ENCODE data around the gene PCDHA1. TPM values are rescaled to one million over a fixed set of nuclear protein-coding genes. Genes with fewer than 3 reads are reported as not detected.

Gene PCDHA1
- polyA plus RNA-seq, 1 donor, result 0.55 TPM

- Histone ChIP-seq H3K27me3 (ENCODE audit: control insufficient read depth, insufficient read depth, low read length) (peaks cover 42% of the 10 kb centered on the region), H3K27ac (ENCODE audit: low read length) (no peak overlapping the region), H3K9me3 (ENCODE audit: control insufficient read depth, low read depth, low read length) (peaks cover 16% of the 10 kb centered on the region), H3K4me1 (ENCODE audit: control insufficient read depth, insufficient read depth, low read length) (no peaks in the 10 kb centered on the region), H3K4me3 (ENCODE audit: low read length) (peak overlapping the region; percentile 23), H3K36me3 (ENCODE audit: control insufficient read depth, insufficient read depth, low read length) (no peaks in the 10 kb centered on the region)
- peak; percentile 10 to 39 for DNase-seq
- WGBS (ENCODE audit: insufficient coverage, low lambda C conversion rate), result 10% methylated on average over 2 of the region's 74 CpGs
Measured at GRCh38 chr5:140926443-140927227, 140.7 kb downstream of the PCDHA1 start.

DNA sequence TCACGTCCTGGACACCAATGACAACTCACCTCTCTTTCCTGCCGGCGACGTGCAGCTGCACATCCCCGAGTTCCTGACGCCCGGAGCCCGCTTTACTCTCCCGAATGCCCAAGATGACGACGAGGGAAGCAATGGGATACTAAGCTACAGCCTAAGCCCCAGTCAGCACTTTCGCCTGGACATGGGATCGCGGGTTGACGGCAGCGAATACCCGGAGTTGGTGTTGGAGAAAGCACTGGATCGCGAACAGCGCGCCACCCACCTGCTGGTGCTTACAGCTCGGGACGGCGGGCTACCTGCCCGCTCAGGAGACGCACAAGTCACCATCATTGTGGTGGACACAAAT is 141.3 kb downstream of the PCDHA1 start:
- peak overlapping the region; percentile 23 for H3K4me3 ChIP-seq (ENCODE audit: low read length)
- peaks cover 42% of the 10 kb centered on the region for H3K27me3 ChIP-seq (ENCODE audit: control insufficient read depth, insufficient read depth, low read length)
- H3K9me3 ChIP-seq (ENCODE audit: control insufficient read depth, low read depth, low read length), result peaks cover 16% of the 10 kb centered on the region
- no peaks in the 10 kb centered on the region for H3K4me1 ChIP-seq (ENCODE audit: control insufficient read depth, insufficient read depth, low read length)
- H3K36me3 ChIP-seq (ENCODE audit: control insufficient read depth, insufficient read depth, low read length), result no peaks in the 10 kb centered on the region
- WGBS (ENCODE audit: insufficient coverage, low lambda C conversion rate), result no CpG with 5 or more reads among the region's 26 CpGs
- DNase-seq, result no peak
- no peak overlapping the region for H3K27ac ChIP-seq (ENCODE audit: low read length)

- H3K27ac ChIP-seq (ENCODE audit: low read length), result no peak overlapping the region
- H3K36me3 ChIP-seq (ENCODE audit: control insufficient read depth, insufficient read depth, low read length), result no peaks in the 10 kb centered on the region
- no peak for DNase-seq
- H3K27me3 ChIP-seq (ENCODE audit: control insufficient read depth, insufficient read depth, low read length), result no peaks in the 10 kb centered on the region
- H3K4me1 ChIP-seq (ENCODE audit: control insufficient read depth, insufficient read depth, low read length), result no peaks in the 10 kb centered on the region
- WGBS (ENCODE audit: insufficient coverage, low lambda C conversion rate), result 85% methylated on average over 4 of the region's 4 CpGs
- H3K4me3 ChIP-seq (ENCODE audit: low read length), result no peak overlapping the region
- no peaks in the 10 kb centered on the region for H3K9me3 ChIP-seq (ENCODE audit: control insufficient read depth, low read depth, low read length)
Measured at GRCh38 chr5:140934964-140935606, 149.1 kb downstream of the PCDHA1 start.

DNA sequence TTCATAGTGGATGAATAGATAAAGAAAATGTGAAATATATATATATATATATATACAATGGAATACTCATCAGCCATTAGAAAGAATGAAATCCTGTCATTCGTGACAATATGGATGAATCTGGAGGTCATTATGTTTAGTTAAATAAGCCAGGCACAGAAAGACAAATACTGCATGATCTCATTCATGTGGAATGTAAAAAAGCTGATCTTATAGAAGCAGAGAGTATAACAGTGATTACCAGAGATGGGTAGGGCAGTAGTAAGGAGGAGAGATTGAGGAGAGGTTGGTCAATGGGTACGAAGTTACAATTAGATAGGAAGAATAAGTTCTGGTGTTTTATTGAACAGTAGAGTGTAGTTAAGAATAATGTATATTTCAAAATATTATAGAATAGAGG is 160.6 kb downstream of the PCDHA1 start:
- DNase-seq, result no peak
- Histone ChIP-seq H3K9me3 (ENCODE audit: control insufficient read depth, low read depth, low read length) (no peaks in the 10 kb centered on the region), H3K4me1 (ENCODE audit: control insufficient read depth, insufficient read depth, low read length) (no peaks in the 10 kb centered on the region), H3K36me3 (ENCODE audit: control insufficient read depth, insufficient read depth, low read length) (no peaks in the 10 kb centered on the region), H3K27me3 (ENCODE audit: control insufficient read depth, insufficient read depth, low read length) (no peaks in the 10 kb centered on the region), H3K27ac (ENCODE audit: low read length) (no peak overlapping the region), H3K4me3 (ENCODE audit: low read length) (no peak overlapping the region)
- 80% methylated on average over 1 of the region's 2 CpGs for WGBS (ENCODE audit: insufficient coverage, low lambda C conversion rate)

DNA sequence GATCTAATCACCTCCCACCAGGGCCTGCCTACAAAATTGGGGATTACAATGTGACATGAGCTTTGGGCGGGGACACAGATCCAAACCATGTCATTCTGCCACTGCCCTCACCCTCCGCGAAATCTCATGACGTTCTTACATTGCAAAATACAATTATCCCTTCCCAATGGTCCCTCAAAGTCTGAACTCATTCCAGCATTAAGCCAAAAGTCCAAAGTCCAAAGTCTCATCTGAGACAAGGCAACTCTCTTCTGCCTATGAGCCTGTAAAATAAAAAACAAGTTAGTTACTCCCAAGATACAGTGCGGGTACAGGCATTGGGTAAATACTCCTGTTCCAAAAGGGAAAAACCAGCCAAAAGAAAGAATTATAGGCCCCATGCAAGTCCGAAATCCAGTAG is 165.7 kb downstream of the PCDHA1 start:
- H3K9me3 ChIP-seq (ENCODE audit: control insufficient read depth, low read depth, low read length), result no peaks in the 10 kb centered on the region
- WGBS (ENCODE audit: insufficient coverage, low lambda C conversion rate), result 80% methylated on average over 1 of the region's 6 CpGs
- no peak overlapping the region for H3K4me3 ChIP-seq (ENCODE audit: low read length)
- H3K4me1 ChIP-seq (ENCODE audit: control insufficient read depth, insufficient read depth, low read length), result no peaks in the 10 kb centered on the region
- no peak overlapping the region for H3K27ac ChIP-seq (ENCODE audit: low read length)
- DNase-seq, result no peak
- no peaks in the 10 kb centered on the region for H3K27me3 ChIP-seq (ENCODE audit: control insufficient read depth, insufficient read depth, low read length)
- H3K36me3 ChIP-seq (ENCODE audit: control insufficient read depth, insufficient read depth, low read length), result no peaks in the 10 kb centered on the region

DNA sequence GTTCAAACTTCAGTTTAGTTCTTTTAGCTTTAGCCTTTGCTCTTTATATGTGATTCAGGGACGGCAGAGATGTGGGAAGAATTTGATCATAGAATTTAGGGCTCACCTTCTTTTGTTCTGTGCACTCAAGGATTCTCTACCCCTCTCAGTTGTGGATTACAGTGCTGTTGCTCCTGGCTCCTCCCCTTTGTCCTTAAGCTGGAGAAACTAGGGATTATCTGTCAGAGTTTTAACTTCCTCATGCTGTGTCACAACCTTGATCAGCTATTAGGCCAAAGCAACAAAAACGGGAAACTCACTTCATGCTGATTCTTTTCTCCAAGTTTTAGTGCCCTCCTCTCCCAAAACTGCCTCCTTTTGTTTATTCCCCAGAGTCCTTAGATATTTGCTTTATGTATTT is 167.3 kb downstream of the PCDHA1 start:
- WGBS (ENCODE audit: insufficient coverage, low lambda C conversion rate), result 40% methylated on average over 1 of the region's 2 CpGs
- Histone ChIP-seq H3K27me3 (ENCODE audit: control insufficient read depth, insufficient read depth, low read length) (no peaks in the 10 kb centered on the region), H3K4me3 (ENCODE audit: low read length) (no peak overlapping the region), H3K36me3 (ENCODE audit: control insufficient read depth, insufficient read depth, low read length) (no peaks in the 10 kb centered on the region), H3K4me1 (ENCODE audit: control insufficient read depth, insufficient read depth, low read length) (no peaks in the 10 kb centered on the region), H3K27ac (ENCODE audit: low read length) (no peak overlapping the region), H3K9me3 (ENCODE audit: control insufficient read depth, low read depth, low read length) (no peaks in the 10 kb centered on the region)
- DNase-seq, result no peak

DNA sequence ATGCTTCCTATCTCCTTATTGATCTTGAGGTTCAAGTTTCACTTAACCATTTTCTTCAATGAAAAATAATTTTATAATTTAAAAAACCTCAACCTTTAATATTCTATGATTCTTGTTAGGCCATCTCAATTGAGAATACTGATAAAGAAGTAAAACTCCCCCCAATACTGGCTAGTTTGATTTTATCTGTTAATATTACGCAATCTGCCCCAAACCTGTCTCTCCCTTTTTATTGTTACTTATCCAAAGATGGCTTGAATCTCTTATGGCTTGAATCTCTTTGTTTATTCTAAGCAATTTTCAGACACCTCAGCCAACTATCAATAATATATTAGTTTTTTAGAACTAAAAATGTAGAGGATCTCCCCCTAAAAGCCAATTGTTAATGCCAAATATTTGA is 176.2 kb downstream of the PCDHA1 start:
- no peak for DNase-seq
- H3K4me3 ChIP-seq (ENCODE audit: low read length), result no peak overlapping the region
- H3K9me3 ChIP-seq (ENCODE audit: control insufficient read depth, low read depth, low read length), result peaks cover 4% of the 10 kb centered on the region

DNA sequence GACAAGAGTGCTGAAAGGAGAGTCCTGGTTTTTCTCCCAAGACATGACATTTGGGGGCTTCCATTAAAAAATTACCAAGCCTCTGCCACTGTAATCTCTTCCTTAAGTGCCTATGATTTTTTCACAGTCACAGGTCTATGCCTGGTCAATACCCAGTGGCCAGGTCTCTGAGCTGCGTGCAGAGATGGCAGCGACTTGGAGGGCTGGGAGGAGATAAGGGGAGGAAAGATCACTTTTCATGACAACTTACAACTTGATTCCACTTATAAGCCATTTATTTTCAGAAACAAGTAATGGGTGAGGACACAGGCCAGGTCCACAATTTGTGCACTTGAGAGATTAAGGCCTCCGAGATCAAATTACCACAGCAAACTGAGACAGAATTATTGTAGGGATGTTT is 178.4 kb downstream of the PCDHA1 start:
- peaks cover 42% of the 10 kb centered on the region for H3K27me3 ChIP-seq (ENCODE audit: control insufficient read depth, insufficient read depth, low read length)
- H3K4me3 ChIP-seq (ENCODE audit: low read length), result no peak overlapping the region
- H3K36me3 ChIP-seq (ENCODE audit: control insufficient read depth, insufficient read depth, low read length), result no peaks in the 10 kb centered on the region
- H3K9me3 ChIP-seq (ENCODE audit: control insufficient read depth, low read depth, low read length), result peaks cover 4% of the 10 kb centered on the region
- no peak overlapping the region for H3K27ac ChIP-seq (ENCODE audit: low read length)
- WGBS (ENCODE audit: insufficient coverage, low lambda C conversion rate), result 40% methylated on average over 1 of the region's 3 CpGs
- peaks cover 3% of the 10 kb centered on the region for H3K4me1 ChIP-seq (ENCODE audit: control insufficient read depth, insufficient read depth, low read length)
- DNase-seq, result no peak

More for the DNA sequence above, 176.2 kb downstream of the PCDHA1 start:
- H3K27ac ChIP-seq (ENCODE audit: low read length), result no peak overlapping the region
- H3K27me3 ChIP-seq (ENCODE audit: control insufficient read depth, insufficient read depth, low read length), result peaks cover 26% of the 10 kb centered on the region
- WGBS (ENCODE audit: insufficient coverage, low lambda C conversion rate), result 89% methylated on average over 1 of the region's 1 CpG
- no peaks in the 10 kb centered on the region for H3K36me3 ChIP-seq (ENCODE audit: control insufficient read depth, insufficient read depth, low read length)
- H3K4me1 ChIP-seq (ENCODE audit: control insufficient read depth, insufficient read depth, low read length), result peaks cover 3% of the 10 kb centered on the region

DNA sequence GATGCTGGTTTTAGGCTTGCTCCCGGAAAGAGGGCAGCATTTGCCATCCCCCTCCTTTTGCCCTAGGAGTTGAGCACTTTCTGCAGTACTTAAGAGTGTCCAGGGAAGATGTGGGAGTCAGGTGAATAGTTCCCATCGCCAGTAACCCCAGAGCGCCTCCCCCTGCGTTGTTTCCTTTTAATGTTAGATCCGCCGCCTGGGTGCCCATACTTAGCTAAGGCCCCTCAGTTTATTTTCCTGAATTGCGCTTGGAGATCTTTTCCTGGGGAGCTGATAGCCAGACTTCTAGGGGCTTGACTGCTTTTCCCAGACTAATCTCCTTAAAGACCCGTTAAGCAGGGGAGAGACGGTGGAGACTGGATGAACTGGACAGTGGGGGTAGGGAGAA is 180.0 kb downstream of the PCDHA1 start:
- peaks cover 4% of the 10 kb centered on the region for H3K9me3 ChIP-seq (ENCODE audit: control insufficient read depth, low read depth, low read length)
- peak overlapping the region; percentile 43 for H3K4me3 ChIP-seq (ENCODE audit: low read length)
- DNase-seq, result no peak
- H3K27me3 ChIP-seq (ENCODE audit: control insufficient read depth, insufficient read depth, low read length), result peaks cover 42% of the 10 kb centered on the region
- H3K36me3 ChIP-seq (ENCODE audit: control insufficient read depth, insufficient read depth, low read length), result no peaks in the 10 kb centered on the region
- peak overlapping the region; percentile 48 for H3K27ac ChIP-seq (ENCODE audit: low read length)
- WGBS (ENCODE audit: insufficient coverage, low lambda C conversion rate), result no CpG with 5 or more reads among the region's 9 CpGs
- H3K4me1 ChIP-seq (ENCODE audit: control insufficient read depth, insufficient read depth, low read length), result peaks cover 3% of the 10 kb centered on the region

GRCh38 chr5:140966293-140967225 is 180.6 kb downstream of the PCDHA1 start, which contains the start of gene PCDHAC2:
PCDHAC2 (plus strand) TSS chr5:140966476; CDS start chr5:140966767, 291 bp downstream.
- H3K9me3 ChIP-seq (ENCODE audit: control insufficient read depth, low read depth, low read length), result peaks cover 4% of the 10 kb centered on the region
- DNase-seq, result peak in 1 of 2 donors; percentile 46
- H3K36me3 ChIP-seq (ENCODE audit: control insufficient read depth, insufficient read depth, low read length), result no peaks in the 10 kb centered on the region
- WGBS (ENCODE audit: insufficient coverage, low lambda C conversion rate), result no CpG with 5 or more reads among the region's 80 CpGs
- H3K4me1 ChIP-seq (ENCODE audit: control insufficient read depth, insufficient read depth, low read length), result peaks cover 3% of the 10 kb centered on the region
- H3K4me3 ChIP-seq (ENCODE audit: low read length), result peak within 1 kb of the TSS; percentile 43
- H3K27ac ChIP-seq (ENCODE audit: low read length), result peak within 1 kb of the TSS; percentile 48
- peaks cover 42% of the 10 kb centered on the region for H3K27me3 ChIP-seq (ENCODE audit: control insufficient read depth, insufficient read depth, low read length)

Data from large intestine (tissue), 3 donors.